Measurements from ENCODE around the gene DPT.
"Not testable (repeated sequence)": the region's sequence is repeated elsewhere in the genome, so short reads cannot be mapped to it uniquely, and the experiment has no call there.

Gene DPT

DNA sequence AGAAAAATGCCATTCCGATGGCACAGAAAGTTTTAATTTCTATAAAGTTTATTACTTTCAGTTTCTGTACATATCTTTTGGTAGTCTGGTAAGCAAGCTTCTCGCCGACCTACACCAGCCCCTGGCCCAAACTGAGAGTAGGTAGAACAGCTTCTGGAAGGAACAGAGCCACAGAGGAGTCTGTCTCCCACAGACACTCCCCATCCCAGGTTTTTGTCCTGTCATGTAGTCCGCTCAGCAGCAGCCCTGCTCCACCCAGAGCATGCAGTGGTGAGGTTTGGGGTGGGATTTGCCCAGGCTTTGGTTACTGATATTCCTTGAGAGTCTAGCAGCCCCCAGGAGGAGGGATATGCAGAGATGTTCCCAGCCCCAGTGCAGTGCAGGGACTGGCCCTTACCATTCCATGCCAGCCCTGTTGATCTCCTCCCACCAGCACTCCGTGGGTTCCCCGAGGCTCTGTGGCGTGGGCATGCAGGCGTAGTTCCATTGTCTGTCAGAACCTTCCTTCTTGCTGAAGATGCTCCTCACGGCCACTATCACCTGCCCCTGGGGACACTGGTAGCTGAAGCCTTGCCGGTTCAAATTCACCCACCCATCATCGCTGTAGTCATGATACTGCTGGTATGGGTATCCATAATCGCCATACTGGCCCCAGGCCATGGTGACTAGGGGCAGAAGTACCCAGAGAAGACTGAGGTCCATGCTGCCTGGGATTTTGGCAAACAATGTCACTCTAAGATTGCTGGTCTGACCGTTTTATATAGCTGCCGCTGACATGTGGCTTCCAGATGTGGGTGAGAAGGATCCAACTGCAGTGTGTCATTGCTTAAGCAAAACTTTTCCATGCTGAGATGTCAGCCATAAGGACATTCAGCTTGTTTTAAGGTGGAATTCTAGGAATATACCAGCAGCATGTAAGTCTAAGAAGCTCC is at the start of gene DPT:
Gene DPT (minus strand): TSS at position 734 of the 932 bp plus-strand sequence. CDS start 32 bp downstream, at position 702.
- DNase-seq (ENCODE audit: low read depth): no peak

DNA sequence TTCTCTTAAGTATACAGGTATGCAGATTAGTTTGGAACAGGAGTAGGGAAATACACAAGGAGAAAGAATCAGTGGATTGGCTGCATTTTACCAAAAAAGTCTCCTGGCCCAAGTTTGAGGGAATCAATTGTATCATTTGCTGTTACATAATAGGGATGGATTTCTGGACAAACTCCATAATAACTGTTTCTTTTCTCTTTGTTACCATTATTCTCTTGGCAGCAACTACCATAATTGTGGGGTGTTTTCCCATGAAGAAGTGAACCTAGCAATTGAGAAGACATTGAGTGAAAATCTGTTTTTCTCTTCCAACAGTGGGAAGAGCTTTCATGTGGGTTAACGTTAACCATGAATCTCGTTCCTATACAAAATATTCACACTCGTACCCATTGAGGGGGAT is 46.4 kb upstream of the DPT start:
- no peak for DNase-seq (ENCODE audit: low read depth)

DNA sequence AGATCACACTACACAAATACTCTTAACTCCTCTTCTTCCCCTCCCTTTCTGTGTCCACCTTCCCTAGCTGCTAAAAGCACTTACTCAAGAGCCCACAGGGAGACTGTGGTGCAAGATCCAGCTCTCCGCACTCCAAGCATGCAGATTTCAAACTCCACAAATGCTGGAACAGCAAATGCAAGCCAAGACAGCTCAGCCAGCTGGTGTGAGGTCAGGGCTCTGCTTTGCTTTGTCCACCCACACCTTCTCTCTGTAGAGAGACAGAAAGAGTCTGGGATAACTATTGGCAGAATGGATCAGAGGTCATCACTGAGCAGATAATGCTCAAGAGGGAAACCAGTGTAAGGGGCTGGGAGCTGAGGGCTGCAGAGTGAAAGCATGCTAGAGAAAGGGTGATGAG is 45.2 kb upstream of the DPT start:
- no peak for DNase-seq (ENCODE audit: low read depth)

DNA sequence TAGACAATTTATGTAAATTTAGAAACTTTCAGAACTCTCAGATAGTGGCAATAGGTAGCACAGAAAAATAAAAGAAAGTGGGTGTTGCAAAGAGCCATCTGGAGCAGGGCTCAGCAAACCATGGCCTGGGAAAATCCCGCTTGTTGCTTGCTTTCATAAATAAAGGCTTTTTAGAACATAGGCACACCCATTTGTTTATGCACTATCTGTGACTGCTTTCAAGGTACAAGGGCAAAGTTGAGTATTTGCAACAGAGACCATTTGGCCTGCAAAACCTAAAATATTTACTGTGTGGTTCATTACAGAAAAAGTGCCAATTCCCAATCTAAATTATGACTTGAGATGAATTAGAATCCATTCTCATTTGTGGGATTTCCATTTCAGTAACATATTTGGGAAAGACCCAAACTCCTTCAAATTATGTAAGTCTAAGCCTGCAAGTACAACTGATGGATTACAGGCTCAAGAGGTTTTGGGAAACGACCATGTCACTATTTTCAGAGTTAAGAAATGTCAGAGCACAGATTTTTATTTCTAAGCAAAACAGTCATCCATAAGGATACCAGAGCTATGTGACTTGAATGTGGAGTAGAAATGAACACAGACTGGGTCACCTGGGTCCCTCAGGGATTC is 43.5 kb upstream of the DPT start:
- DNase-seq (ENCODE audit: low read depth): no peak

DNA sequence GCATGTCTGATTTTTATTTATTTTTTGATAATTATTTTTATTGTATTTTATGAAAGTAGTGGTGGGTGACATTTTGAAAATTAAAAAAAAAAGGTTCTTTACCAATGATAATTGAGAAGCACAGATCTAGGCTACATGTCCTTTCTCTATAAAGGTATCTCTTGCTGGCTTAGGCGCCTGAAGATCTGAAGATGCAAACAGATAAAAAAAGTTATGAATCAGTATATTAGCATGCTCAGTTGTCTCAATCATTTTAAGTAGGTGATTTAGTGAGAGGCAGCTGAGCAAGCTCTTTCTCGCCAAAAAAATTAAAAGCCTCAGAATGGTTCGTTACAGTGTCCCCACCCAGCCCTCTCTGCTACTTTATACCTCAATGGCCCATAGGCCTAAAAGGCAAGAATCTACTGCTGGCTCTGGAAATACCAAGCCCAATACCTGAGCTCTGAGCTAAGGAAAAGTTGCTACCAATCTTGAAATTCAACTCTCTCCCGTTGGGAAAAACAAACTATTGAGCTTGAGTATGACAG is 42.2 kb upstream of the DPT start:
- DNase-seq (ENCODE audit: low read depth): no peak

DNA sequence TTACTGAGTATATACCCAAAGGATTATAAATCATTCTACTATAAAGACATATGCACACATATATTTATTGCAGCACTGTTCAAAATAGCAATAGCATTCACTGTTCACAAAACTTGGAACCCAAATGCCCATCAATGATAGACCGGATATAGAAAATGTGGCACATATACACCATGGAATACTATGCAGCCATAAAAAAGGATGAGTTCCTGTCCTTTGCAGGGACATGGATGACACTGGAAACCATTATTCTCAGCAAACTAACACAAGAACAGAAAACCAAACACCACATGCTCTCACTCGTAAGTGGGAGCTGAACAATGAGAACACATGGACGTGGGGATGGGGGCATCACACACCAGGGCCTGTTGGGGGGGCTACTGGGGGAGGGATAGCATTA is 40.9 kb upstream of the DPT start:
- not testable (repeated sequence) for DNase-seq (ENCODE audit: low read depth)

DNA sequence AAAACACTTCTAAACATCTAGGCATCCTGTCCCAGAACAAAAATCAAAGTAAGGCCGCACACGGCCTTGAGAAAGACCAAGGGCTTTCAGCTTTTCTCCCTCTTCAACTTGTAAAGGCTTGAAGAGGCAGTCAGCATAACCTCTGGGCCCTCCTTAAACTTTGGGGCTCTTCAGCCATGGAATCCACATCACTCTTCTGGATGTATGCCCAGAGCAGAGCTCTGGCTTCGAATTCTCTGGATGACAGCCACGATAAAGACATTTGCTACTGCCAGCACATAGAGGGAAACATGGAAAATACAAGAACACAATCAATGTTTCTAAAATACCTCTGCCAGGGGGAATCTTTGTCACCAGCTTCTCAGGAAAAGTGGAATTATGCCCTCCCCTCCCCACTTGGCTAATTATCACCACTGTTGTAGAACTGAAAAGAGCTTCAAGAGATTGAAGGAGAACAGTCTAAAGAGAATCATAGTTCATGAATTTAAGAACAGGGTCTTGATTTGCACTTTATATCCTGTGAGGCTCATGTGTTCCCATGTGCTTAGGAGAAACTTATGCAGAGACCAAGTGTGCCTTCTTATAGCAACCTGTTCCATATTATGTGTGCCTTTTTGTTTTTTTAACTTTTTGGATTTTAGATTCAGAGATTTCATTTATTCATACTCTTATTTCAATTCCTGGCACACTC is 39.0 kb upstream of the DPT start:
- DNase-seq (ENCODE audit: low read depth): no peak

DNA sequence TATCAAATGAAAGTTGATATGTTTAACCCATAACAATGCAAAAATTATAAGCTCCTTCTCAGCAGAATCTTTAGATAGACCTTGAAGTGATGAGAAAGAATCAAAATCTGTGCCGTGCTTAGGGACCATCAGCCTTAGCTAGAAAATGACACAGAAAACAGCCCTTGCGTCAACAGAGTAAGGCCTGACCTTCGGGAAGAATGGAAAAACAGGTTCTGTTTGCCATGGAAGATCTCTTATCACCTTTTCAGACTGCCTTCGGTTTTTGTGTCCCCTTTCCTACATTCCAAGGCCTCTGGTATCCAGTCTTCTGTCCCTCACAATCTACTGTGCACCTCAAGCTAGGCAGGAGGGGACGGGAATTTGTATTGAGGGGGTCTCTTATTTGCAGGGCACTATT is 37.6 kb upstream of the DPT start:
- DNase-seq (ENCODE audit: low read depth): no peak

DNA sequence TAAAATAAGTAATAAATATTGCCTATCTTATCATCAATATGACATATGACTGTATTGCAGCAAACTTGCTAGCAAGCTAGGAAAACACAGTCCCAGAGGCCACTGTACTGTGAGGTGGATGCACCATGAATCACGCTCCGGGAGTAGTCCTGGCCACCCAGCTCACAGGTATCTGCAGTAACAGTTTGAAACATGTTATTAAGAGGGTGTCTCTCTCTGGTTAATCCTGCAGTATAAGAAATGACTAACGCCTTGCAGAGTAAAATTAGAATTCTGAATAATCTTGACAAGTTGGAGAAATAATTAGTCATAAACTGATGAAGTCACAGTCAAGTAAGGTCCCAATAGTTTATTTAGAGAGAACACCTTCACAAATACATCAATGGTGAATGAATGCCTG is 34.0 kb upstream of the DPT start:
- DNase-seq (ENCODE audit: low read depth): no peak

DNA sequence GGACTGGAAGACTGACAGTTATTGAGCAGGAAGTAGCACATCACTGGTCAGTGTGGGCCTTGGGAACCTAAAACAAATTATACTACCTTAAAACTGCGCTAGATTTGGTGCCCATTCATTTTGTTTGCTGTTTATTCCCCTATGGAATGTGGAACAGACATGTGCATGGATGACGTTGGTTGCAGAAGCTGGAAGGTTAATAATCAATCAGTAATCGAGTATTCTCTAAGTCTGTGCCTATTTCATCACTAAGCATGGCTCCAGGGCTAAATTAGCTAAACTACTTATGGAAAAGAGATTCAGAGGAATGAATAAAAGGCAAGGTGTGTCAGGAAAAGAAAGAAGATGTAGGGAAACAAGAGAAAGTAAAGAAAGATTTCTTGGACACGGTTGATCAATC is 33.5 kb upstream of the DPT start:
- DNase-seq (ENCODE audit: low read depth): no peak

DNA sequence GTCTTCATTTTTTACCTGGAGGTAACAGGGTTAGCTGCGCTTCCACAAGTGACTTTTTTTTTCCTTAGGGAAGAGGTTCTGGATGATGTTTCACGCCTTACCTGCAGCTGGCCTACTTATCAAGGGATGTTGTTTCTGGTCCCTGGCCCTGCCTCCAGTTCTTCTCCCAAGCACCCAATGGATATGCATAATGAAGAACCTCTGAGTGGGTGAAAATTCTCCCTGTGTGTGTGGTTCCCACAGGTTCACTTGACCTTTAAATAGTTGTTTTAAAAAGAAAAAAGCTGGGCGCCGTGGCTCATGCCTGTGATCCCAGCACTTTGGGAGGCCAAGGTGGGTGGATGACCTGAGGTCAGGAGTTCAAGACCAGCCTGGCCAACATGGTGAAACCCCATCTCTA is 31.8 kb upstream of the DPT start:
- no peak for DNase-seq (ENCODE audit: low read depth)

DNA sequence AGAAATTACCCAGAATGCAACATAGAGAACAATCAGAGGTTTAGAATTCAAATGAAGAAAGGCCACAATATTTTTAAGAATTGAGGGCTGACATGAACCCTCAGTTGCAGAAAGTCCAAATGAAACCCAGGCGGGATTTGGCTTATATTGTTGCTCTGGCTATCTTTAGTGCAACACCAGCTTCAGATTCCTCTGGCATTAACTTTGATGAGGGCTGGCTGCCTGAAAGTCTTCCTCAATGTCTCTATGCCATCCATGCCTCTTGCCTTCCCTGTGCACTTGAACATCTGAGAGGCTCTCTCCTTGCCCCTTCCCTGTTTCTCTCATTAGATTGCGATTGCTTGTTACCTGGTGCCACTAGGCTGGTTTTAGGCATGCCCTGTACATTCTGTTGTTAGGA is 31.2 kb upstream of the DPT start:
- DNase-seq (ENCODE audit: low read depth): no peak

DNA sequence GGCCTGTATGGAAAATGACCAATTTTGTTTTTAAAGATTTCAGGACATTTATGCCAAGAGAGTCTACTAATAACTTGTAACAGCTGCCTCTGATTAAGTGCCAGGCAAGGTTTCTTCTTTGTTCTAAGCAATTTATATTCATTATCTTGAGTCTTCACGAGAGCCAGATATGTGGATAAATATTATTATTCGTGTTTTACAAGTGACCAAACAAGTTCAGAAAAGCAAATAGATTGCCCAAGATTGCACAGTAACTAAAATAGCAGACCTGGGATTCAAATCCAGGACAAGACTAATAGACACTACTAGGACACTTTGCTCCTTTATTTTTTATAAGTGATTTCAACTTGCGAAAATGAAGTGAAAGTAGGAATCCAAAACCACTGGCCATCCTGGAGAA is 30.1 kb upstream of the DPT start:
- DNase-seq (ENCODE audit: low read depth): no peak

DNA sequence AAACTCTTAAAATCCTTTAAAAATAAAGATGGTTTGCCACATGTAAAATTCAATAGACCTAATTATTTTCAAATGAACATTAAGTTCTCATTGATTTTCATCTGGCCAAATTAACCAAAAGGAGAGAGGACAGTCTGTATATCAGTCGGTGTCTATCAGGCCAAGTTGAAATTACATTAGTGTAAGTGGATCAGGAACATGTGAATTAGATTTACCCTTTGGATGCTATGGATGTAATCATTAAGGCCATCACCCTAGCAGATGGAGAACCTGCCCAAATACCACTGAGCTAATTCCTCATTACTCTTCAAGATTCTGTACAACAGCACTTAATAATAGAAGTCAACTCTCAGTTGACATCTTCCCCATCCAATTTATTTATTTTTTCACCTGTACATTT is 29.5 kb upstream of the DPT start:
- DNase-seq (ENCODE audit: low read depth): no peak

DNA sequence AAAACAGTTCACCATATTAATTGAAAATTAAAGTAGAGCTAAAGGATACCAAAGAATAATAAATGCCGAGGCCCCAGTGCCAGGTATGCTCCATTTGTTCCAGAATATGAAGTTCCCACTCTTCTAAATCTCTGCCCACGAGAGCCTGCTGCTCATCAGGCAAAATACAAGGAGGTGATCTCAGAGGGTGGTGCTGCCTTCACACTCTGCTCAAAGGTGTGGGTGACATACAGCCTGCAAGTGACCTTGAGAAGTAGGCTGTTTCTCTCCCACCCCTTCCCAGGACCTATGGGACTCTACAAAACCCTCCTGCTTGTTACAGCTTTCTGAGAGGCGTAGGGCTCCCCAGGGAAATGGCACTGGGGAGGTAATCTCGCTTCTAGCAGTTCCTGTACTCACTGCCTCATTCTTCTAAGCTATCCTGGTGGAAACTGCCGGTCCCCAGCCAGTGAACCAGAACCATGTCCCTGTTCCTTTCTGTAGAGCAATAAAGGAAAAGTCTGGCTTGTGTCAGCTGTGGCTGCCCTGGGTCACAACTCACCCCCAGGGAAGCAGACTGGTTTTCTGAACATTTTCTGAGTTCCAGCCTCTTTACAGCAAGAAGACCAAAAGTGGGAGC is 26.9 kb upstream of the DPT start:
- no peak for DNase-seq (ENCODE audit: low read depth)

DNA sequence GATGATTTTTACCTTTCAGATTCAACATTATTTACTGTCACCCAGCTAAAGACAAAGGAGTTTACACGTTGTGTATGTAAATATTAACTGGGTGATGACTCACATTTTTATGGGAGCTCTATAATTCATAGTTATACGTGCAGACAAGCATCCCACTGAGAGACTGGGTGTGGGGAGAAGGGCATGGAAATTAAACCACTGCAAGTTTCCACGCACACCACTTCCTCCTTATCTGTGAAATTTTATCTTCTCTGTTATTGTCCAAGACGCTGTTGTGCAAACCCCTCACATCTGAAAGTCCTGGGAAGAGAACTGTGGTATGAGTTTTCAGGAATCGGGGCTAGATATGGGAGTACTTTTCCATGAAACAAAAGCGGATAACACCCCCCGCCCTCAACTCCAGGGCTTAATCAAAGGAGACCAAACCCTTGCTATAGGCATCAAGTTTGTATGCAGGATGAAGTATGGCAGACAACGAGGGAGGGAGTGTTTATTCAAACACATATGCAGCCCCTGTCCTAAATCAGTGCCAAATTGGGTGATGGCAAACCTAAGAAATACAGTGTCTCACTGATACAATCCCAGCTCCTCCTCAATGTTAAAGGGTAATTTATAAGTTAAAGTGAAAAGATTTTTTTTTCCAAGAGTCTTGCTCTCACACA is 23.3 kb upstream of the DPT start:
- DNase-seq (ENCODE audit: low read depth): no peak

DNA sequence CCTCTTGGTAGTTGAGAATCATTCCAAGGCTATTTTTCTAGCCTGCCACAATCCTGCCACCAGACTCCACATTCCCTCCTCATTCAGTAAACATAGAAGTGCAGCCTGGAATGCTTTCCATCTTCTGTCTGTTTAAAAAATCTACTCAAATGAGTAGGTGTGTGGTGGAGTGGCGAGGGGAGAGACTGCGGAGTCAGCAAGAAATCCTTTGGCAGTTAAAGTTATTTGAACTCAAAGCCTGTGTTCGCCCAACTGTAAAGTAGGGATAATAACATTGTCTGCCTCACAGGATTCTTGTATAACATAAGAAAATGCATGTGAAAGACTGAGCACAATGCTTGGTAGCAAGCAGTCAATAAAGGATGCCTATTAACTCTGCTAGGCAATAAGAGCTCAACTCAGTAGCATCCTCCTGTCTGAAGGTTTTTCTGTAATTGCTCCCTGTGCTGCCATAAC is 22.2 kb upstream of the DPT start:
- DNase-seq (ENCODE audit: low read depth): no peak

DNA sequence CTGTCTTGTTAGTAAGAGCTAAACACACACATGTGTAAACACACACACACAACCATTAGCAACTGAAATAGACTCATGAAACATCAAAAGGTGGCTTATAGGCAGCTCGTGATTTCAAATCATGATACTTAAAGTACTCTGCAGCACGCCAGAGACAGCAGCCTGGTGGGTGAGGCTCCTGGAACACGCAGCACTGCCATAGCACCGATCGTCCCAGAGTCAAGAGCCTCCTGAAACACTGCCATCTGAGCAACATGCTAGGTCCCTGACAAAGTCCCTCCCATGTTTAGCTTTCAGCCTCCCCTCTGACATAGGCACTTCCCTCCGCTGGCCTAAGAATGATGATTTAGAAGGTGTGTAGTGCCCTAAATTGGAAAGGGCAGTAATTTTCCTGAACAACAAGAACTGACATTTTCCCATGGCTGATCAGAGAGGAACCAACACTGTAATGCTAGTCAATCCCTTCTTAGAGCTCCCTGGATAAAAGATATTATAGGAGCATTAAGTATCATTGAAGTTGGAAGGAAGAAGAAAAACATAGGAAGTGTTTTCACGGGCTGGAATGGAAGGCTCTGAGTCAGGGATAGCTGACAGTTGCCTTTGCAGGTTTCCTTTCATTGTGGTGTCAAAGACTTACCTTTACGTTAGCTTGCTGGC is 14.1 kb upstream of the DPT start:
- DNase-seq (ENCODE audit: low read depth): no peak

DNA sequence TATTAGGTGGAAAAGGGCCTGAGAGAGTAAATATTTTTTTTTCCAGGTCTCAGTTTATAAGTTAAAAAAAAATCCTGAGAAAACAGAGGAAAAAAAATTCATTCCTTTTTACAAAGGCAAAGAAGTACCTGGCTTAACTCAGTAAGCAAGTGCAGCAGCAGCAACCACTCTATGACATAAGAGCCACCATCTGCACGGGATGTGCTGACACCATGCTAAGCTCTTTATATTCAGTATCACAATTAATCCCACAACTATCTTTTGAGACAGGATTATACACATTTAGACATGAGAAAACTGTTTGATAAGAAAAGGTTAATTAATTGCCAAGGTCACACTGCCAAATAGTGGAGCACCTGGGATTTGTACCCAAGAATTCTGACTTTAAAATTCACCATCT is 13.4 kb upstream of the DPT start:
- no peak for DNase-seq (ENCODE audit: low read depth)

DNA sequence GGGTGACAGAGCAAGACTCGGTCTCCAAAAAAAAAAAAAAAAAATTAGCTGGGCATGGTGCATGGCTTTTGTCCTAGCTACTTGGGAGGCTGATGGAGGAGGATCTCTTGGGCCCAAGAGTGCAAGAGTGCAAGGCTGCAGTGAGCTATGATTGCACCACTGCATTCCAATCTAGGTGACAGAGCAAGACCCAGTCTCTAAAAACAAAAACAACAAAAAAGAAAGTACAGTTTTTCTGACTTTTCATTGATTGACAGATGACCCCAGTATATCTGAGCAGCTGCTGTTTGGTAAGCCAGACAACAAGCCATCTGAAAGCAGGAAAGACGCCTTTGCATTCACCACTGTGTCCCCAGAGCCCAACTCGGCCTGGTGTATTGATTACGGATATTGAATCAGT is 10.9 kb upstream of the DPT start:
- no peak for DNase-seq (ENCODE audit: low read depth)

DNA sequence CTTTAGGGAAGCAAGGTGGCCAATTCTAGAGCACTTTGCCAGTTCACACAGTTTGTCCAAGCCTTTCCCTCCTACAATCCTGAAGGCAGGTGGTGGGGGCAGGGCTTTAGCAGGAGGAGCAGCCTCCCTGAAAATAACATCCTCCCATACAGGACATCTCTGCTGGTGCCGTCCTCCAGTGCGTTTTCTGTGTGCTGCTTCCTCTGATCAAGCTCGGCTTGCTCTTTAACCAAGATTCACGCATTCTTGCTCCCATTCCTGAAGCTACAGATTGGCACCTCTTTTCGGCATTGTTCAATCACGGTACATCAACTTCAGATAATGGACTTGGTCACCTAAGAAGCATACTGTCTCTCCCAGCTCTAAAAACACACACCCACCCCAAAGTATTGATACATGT is 7.5 kb upstream of the DPT start:
- no peak for DNase-seq (ENCODE audit: low read depth)
